Endothelial cell of umbilical vein (primary cell): Measurements from ENCODE around the gene CD80. TPM values are rescaled to one million over a fixed set of nuclear protein-coding genes. Genes with fewer than 3 reads are reported as not detected.

Experiments
- BruUV-seq: library from RNA; stranded (reverse); fragments of 400-500 nt; replicated peaks from 2 replicates; lab custom pipeline; 2021; lab: Mats Ljungman, UMichigan
- CTCF ChIA-PET: fragments of 300-600, 350-600 bp; sonication (Branson Sonifier 250); formaldehyde crosslinking; loops from one replicate; lab custom pipeline; 2021; ENCODE audit warnings: antibody characterized with exemption, inconsistent platforms; lab: Charles Lee
- POLR2A ChIA-PET: fragments of 300-600, 350-600 bp; sonication (Branson Sonifier 250); formaldehyde crosslinking; loops from one replicate; lab custom pipeline; 2021; ENCODE audit warnings: antibody characterized with exemption, inconsistent platforms; lab: Charles Lee
- DNase-seq: peaks from one replicate; pipeline ENCODE4 v3.0.0-alpha.2; 2011; ENCODE audit warnings: low read depth, low spot score
- FAIRE-seq: peaks from 2 replicates; lab custom pipeline; 2011; peaks lifted over from hg19 to GRCh38; lab: Jason Lieb, UNC
- H2AFZ ChIP-seq: 2 replicates; pipeline ENCODE4 v1.6.0; 2012; ENCODE audit warnings: low read depth, low read length, control low read depth, inconsistent platforms
- H3K27ac ChIP-seq: 2 replicates; pipeline ENCODE4 v1.5.1; 2011; ENCODE audit warnings: low read depth, mild to moderate bottlenecking, control low read depth, low read length, moderate library complexity; ENCODE audit not compliant: insufficient read depth
- H3K27me3 ChIP-seq, 2 experiments: 2 replicates each; pipeline versions ENCODE4 v1.6.0 to v1.6.1; 2011; ENCODE audit warnings: low read length in 2 of 2, mixed read lengths in 1 of 2; ENCODE audit not compliant: control insufficient read depth in 2 of 2, insufficient read depth in 2 of 2
- H3K36me3 ChIP-seq, 2 experiments: 2 replicates in 1 of 2; 3 replicates in 1 of 2; pipeline ENCODE4 v1.5.1; 2011; ENCODE audit warnings: low read length in 2 of 2, mild to moderate bottlenecking in 1 of 2, moderate library complexity in 1 of 2; ENCODE audit not compliant: control insufficient read depth in 2 of 2, insufficient read depth in 2 of 2; ENCODE audit errors: extremely low read depth in 1 of 2
- H3K4me1 ChIP-seq: 3 replicates; pipeline ENCODE4 v1.5.1; 2011; ENCODE audit warnings: mild to moderate bottlenecking, low read length; ENCODE audit not compliant: control insufficient read depth, insufficient read depth; ENCODE audit errors: extremely low read depth
- H3K4me2 ChIP-seq: 2 replicates; pipeline ENCODE4 v1.6.1; 2011; ENCODE audit warnings: low read length, control low read depth, mixed read lengths; ENCODE audit not compliant: insufficient read depth
- H3K4me3 ChIP-seq, 3 experiments: fragments of 200-600 bp in 1 of 3; sonication (generic), shearing (Covaris generic) in 1 of 3; replicated peaks in 1 of 3; 2 replicates each; pipeline ENCODE4 v1.5.1; 2011 to 2016; ENCODE audit warnings: control low read depth in 3 of 3, low read length in 3 of 3, mild to moderate bottlenecking in 2 of 3, inconsistent platforms in 1 of 3, low read depth in 1 of 3, moderate library complexity in 1 of 3; ENCODE audit not compliant: insufficient read depth in 1 of 3
- H3K79me2 ChIP-seq: 2 replicates; pipeline ENCODE4 v1.6.0; 2012; ENCODE audit warnings: low read length, inconsistent platforms; ENCODE audit not compliant: control insufficient read depth, insufficient read depth
- H3K9ac ChIP-seq: replicated peaks from 2 replicates; pipeline ENCODE3; 2011; ENCODE audit warnings: low read length, control low read depth; ENCODE audit not compliant: insufficient read depth; ENCODE audit errors: extremely low read depth
- H3K9me1 ChIP-seq: replicated peaks from 3 replicates; pipeline ENCODE4 v1.6.0; 2011; ENCODE audit warnings: mild to moderate bottlenecking, low read length; ENCODE audit not compliant: control insufficient read depth, insufficient read depth; ENCODE audit errors: extremely low read depth
- H3K9me3 ChIP-seq: replicated peaks from 2 replicates; pipeline ENCODE4 v1.5.1; 2012; ENCODE audit warnings: low read length, inconsistent platforms; ENCODE audit not compliant: control insufficient read depth, insufficient read depth
- H4K20me1 ChIP-seq: replicated peaks from 2 replicates; pipeline ENCODE3; 2011; ENCODE audit warnings: mild to moderate bottlenecking, low read length; ENCODE audit not compliant: control insufficient read depth, insufficient read depth; ENCODE audit errors: extremely low read depth
- EZH2 ChIP-seq: IDR thresholded peaks from 2 replicates; pipeline ENCODE4 v1.6.1; 2012; ENCODE audit warnings: borderline replicate concordance, low read depth, mild to moderate bottlenecking, moderate library complexity, low read length, inconsistent platforms; ENCODE audit not compliant: severe bottlenecking
- FOS ChIP-seq: IDR thresholded peaks from 2 replicates; pipeline ENCODE4 v1.6.1; 2011; ENCODE audit warnings: mild to moderate bottlenecking, low read length, moderate library complexity, borderline replicate concordance; ENCODE audit not compliant: insufficient read depth
- GATA2 ChIP-seq: IDR thresholded peaks from 2 replicates; pipeline ENCODE4 v1.7.0; 2011; ENCODE audit warnings: low read depth, mild to moderate bottlenecking, moderate library complexity, mixed read lengths, low read length; ENCODE audit not compliant: insufficient read length, insufficient read depth
- JUN ChIP-seq: IDR thresholded peaks from 2 replicates; pipeline ENCODE4 v1.6.1; 2011; ENCODE audit warnings: borderline replicate concordance, low read depth; ENCODE audit not compliant: insufficient read length, insufficient read depth
- MAX ChIP-seq: IDR thresholded peaks from 2 replicates; pipeline ENCODE4 v1.6.1; 2011; ENCODE audit not compliant: insufficient read depth, insufficient read length
- MYC ChIP-seq: IDR thresholded peaks from one replicate; pipeline ENCODE4 v1.6.1; 2011; ENCODE audit warnings: mild to moderate bottlenecking, low read depth, low read length
- POLR2A ChIP-seq: IDR thresholded peaks from 2 replicates; pipeline ENCODE4 v1.6.1; 2012; ENCODE audit warnings: low read depth, mild to moderate bottlenecking, control low read depth, low read length
- POLR2AphosphoS5 ChIP-seq: IDR thresholded peaks from 2 replicates; pipeline ENCODE4 v1.6.1; 2012; ENCODE audit warnings: low read depth, mild to moderate bottlenecking, control low read depth, low read length, moderate library complexity; ENCODE audit not compliant: insufficient read depth
- dilution Hi-C: fragments of 300-500 bp; cut with MboI; formaldehyde crosslinking; loops from one replicate; pipeline ENCODE4 v1.15.0; 2019; ENCODE audit warnings: low sequenced_read_pairs; ENCODE audit not compliant: extremely low pct_ligation_motif_present
- intact Hi-C: fragments of 100-400 bp; cut with micrococcal nuclease; formaldehyde crosslinking; loops from one replicate; pipeline ENCODE4 v1.10.0; 2022
- polyA plus RNA-seq, 4 experiments: library from polyadenylated mRNA; depleted of rRNA in 3 of 4; stranded (reverse) in 3 of 4; unstranded in 1 of 4; fragments of >200 nt; gene quantifications; 2 replicates each; pipeline versions ENCODE4 v1.2.1 to v1.2.3, GENCODE V29; 2011 to 2012; ENCODE audit warnings: missing spikeins in 1 of 4
- total RNA-seq: library from RNA; stranded (reverse); gene quantifications from 2 replicates; pipeline ENCODE4 v1.2.3, GENCODE V29; 2021
- TF ChIP-seq, protein P1 (sequence below), 2 donors: IDR thresholded peaks; 1 replicate in 1 of 2; 2 replicates in 1 of 2; pipeline ENCODE4 v1.5.1; 2011; ENCODE audit warnings: low read length in 2 of 2, mild to moderate bottlenecking in 2 of 2, moderate library complexity in 2 of 2, control low read depth in 1 of 2, inconsistent platforms in 1 of 2, low read depth in 1 of 2; ENCODE audit not compliant: insufficient read depth in 1 of 2; ENCODE audit errors: extremely low read depth in 1 of 2

The CD80 gene
- total and polyA plus RNA-seq, 2 donors (not counting 3 experiments of a cell fraction or from before 2014, with no cell fraction given), result not detected

DNA sequence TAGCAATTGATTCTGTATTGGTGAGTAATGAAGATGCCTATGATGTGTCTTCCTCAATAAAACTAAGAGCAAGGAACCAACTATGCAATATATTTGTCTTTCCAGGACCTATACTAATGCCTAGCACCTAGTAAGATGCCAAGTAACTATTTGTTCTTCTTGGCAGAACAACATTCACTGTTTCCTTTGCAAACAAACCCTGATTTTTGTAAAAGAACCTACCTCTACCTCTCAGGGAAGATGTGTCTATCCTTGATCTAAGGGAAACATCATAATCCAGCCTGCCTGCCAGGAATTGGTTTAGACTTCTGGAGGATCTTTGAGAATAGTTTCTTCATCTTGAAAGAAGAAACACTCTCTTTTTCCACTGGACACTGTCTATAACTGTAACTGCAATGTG, 16.1 kb upstream of the CD80 start:
- dilution Hi-C loops (no loop called here), intact Hi-C loops (no loop called here)
- H3K36me3 ChIP-seq, result no peaks in the 10 kb centered on the region

GRCh38 chr3:119571688-119572087, 12.3 kb upstream of the CD80 start:
- Histone ChIP-seq H3K4me3 (no peak overlapping the region), H3K36me3 (no peaks in the 10 kb centered on the region), H3K79me2 (no peaks in the 10 kb centered on the region), H2AFZ (no peak overlapping the region), H3K27me3 (peaks cover 3 to 4% of the 10 kb centered on the region in 2 experiments), H4K20me1 (no peaks in the 10 kb centered on the region), H3K9me1 (no peaks in the 10 kb centered on the region), H3K4me1 (no peaks in the 10 kb centered on the region), H3K9me3 (no peaks in the 10 kb centered on the region), H3K27ac (no peak overlapping the region), H3K9ac (no peak overlapping the region), H3K4me2 (no peak overlapping the region)
- peak; percentile 13 for DNase-seq
- peak; percentile 18 for FAIRE-seq
- intact Hi-C loops, result no loop called here
- TF ChIP-seq FOS (no peak), JUN (no peak), EZH2 (no peak), MYC (no peak), POLR2A (no peak), POLR2AphosphoS5 (no peak), MAX (no peak), GATA2 (no peak)
- TF ChIP-seq, protein P1, sequence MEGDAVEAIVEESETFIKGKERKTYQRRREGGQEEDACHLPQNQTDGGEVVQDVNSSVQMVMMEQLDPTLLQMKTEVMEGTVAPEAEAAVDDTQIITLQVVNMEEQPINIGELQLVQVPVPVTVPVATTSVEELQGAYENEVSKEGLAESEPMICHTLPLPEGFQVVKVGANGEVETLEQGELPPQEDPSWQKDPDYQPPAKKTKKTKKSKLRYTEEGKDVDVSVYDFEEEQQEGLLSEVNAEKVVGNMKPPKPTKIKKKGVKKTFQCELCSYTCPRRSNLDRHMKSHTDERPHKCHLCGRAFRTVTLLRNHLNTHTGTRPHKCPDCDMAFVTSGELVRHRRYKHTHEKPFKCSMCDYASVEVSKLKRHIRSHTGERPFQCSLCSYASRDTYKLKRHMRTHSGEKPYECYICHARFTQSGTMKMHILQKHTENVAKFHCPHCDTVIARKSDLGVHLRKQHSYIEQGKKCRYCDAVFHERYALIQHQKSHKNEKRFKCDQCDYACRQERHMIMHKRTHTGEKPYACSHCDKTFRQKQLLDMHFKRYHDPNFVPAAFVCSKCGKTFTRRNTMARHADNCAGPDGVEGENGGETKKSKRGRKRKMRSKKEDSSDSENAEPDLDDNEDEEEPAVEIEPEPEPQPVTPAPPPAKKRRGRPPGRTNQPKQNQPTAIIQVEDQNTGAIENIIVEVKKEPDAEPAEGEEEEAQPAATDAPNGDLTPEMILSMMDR (IDR thresholded peaks at IDR 0.05; ENCODE audit: extremely low read depth in 1 of 2, insufficient read depth in 1 of 2, low read depth in 1 of 2, low read length in 2 of 2), result no peak
- no TSS peak for BruUV-seq
- CTCF ChIA-PET, result no interaction called here
- POLR2A ChIA-PET, result no interaction called here
- dilution Hi-C loops, result no loop called here

More for the DNA sequence above, 16.1 kb upstream of the CD80 start:
- H3K79me2 ChIP-seq, result no peaks in the 10 kb centered on the region
- H4K20me1 ChIP-seq, result no peaks in the 10 kb centered on the region
- H3K4me1 ChIP-seq, result peaks cover 9% of the 10 kb centered on the region
- no peaks in the 10 kb centered on the region for H3K9me1 ChIP-seq
- no peaks in the 10 kb centered on the region for H3K27me3 ChIP-seq
- H3K9ac ChIP-seq, result no peak overlapping the region
- POLR2A ChIA-PET, result no interaction called here
- no peak overlapping the region for H3K4me2 ChIP-seq
- no peak overlapping the region for H3K27ac ChIP-seq
- CTCF ChIA-PET, result no interaction called here
- H2AFZ ChIP-seq, result no peak overlapping the region
- TF ChIP-seq MAX, result no peak
- no peak for TF ChIP-seq POLR2AphosphoS5
- TF ChIP-seq, protein P1 (IDR thresholded peaks at IDR 0.05; ENCODE audit: extremely low read depth in 1 of 2, insufficient read depth in 1 of 2, low read depth in 1 of 2, low read length in 2 of 2), result no peak
- TF ChIP-seq GATA2, result no peak
- TF ChIP-seq EZH2, result no peak
- no peaks in the 10 kb centered on the region for H3K9me3 ChIP-seq
- DNase-seq (no peak), FAIRE-seq (no peak)
- no peak overlapping the region for H3K4me3 ChIP-seq
- BruUV-seq, result no TSS peak
